ENCODE results near the gene PODXL2.

The PODXL2 gene

DNA sequence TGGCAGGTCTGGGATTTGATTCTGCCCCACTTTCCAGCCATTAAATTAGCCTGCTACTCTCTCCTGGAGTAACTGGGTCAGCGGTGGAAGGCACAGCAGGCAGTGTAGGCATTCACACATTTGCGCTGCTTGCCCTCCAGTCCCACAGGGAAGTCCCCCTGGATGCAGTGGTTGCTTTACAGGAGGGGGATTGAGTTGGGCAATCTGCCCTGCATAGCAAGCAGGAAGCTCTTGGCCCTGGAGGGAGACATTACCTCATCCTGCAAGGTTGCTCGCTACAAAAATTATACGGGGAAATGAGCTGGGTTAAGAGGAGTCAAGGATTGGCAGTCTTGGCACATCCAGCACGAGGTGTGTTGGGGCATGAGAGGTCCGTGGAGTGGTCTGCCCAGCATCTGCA lies 16.0 kb upstream of the PODXL2 start:
- DNase-seq (ENCODE audit: insufficient read length, low spot score) (no peak), FAIRE-seq (no peak)
- TF ChIP-seq POLR2A (IDR thresholded peaks at IDR 0.05; ENCODE audit: low read depth, low read length) = no peak

DNA sequence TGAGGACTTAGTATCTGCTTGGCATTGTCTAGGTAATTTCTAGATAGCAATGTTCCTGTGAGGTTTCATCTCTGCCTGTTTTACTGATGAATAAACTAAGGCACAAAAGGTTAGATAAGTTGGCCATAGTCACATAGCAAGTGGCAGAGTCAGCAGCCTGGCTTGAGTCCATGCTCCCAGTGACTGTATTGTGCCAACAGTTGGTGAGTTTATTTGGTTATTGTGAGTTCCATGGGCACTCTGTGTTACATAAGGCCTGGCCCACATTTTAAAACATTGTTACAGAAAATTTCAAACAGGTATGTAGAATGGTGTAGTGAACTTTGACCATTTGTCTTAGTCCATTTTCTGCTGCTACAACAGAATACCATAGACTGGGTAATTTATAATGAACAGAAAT lies 15.6 kb upstream of the PODXL2 start:
- no peak for TF ChIP-seq POLR2A (IDR thresholded peaks at IDR 0.05; ENCODE audit: low read depth, low read length)
- no peak for DNase-seq (ENCODE audit: insufficient read length, low spot score)
- no peak for FAIRE-seq

DNA sequence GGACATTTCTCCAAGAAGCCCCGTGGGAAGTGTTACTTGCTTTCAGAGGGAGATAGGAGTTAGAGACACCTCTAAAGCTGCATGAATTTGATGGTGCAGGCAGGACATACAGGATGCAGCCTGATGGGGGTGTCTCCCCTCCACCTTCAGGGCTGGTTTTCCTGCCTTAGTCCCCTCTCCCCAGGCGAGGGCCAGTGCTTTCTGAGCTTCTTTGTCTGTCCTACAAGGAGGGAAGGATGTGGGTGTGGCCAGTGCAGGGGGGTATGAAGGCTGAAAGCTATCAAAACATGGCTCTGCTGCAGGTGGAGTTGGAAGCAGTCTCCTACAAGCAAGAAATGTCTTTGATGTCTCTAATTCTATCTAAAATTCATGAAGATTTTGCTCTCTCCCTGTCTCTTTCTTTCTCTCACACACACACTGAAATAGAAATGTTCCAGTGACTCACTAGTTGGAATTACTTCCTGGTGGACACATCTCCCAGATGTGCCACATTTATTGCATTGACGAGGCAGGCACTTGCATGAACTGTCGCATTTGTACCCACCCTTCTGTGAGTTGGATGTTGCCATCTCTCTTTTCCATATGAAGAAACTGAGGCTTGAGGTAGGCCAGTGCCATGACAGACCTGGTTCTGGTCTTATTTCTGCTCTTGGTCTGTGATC lies 13.9 kb upstream of the PODXL2 start:
- no peak for DNase-seq (ENCODE audit: insufficient read length, low spot score)
- no peak for TF ChIP-seq POLR2A (IDR thresholded peaks at IDR 0.05; ENCODE audit: low read depth, low read length)
- no peak for FAIRE-seq

DNA sequence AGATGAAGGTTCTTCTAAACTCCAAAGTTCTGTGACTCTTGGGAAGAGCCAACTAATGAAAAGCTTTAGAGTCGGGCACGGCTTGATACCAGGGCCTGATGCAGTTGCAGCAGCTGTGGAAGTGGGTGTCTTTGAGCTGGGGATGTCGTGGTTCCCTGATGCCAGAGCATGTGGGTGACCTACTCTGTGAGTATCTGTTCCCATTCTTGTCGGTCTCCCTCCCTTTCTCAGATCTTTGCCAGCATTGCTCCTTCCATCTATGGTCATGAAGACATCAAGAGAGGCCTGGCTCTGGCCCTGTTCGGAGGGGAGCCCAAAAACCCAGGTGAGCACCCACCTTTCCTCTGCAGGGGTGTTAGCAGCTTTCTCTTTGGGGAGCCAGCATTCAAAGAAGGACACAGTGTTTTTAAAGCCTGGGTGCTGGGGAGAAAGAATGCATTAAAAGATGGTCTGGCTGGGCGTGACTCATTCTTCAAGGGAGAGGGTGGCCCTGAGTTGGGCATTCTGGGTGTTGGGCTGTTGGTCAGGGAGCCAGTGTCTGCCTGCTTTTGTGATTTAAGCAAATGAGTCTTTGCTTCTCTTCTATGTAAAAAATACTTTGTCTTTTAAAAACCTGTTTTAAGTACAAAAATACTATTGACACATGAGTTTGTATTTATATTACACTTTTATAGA lies 13.2 kb upstream of the PODXL2 start:
- FAIRE-seq (no peak), DNase-seq (ENCODE audit: insufficient read length, low spot score) (no peak)
- TF ChIP-seq POLR2A (IDR thresholded peaks at IDR 0.05; ENCODE audit: low read depth, low read length) = no peak

DNA sequence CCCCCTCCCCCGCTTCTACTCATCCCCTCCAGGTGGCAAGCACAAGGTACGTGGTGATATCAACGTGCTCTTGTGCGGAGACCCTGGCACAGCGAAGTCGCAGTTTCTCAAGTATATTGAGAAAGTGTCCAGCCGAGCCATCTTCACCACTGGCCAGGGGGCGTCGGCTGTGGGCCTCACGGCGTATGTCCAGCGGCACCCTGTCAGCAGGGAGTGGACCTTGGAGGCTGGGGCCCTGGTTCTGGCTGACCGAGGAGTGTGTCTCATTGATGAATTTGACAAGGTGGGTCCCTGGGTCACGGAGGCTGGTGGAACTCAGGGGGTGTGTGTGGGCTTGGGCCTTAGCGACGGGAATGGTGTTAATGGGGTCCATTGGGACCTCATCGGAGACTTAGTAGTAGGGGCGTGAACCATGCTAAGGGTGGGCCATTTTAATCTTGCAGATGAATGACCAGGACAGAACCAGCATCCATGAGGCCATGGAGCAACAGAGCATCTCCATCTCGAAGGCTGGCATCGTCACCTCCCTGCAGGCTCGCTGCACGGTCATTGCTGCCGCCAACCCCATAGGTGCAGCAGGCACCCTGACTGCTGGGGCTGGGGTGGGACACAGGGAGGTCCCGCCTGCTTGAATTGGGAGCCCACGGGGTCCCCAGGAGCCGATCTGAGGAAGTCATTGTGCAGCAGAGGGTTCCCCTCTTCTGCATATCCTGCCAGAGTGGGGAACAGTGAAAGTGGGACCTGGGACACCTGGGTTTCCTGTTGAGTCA lies 12.0 kb upstream of the PODXL2 start:
- DNase-seq (ENCODE audit: insufficient read length, low spot score) (no peak), FAIRE-seq (no peak)
- no peak for TF ChIP-seq POLR2A (IDR thresholded peaks at IDR 0.05; ENCODE audit: low read depth, low read length)

DNA sequence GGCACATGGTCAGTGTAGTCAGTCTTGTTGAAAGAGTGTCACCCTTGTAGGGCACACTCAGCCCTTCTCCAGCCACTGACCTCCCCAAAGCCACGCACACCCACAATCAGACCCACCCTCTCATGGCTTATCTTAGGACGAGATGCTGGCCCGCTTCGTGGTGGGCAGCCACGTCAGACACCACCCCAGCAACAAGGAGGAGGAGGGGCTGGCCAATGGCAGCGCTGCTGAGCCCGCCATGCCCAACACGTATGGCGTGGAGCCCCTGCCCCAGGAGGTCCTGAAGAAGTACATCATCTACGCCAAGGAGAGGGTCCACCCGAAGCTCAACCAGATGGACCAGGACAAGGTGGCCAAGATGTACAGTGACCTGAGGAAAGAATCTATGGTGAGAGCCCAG lies 10.1 kb upstream of the PODXL2 start:
- FAIRE-seq = no peak
- no peak for TF ChIP-seq POLR2A (IDR thresholded peaks at IDR 0.05; ENCODE audit: low read depth, low read length)

DNA sequence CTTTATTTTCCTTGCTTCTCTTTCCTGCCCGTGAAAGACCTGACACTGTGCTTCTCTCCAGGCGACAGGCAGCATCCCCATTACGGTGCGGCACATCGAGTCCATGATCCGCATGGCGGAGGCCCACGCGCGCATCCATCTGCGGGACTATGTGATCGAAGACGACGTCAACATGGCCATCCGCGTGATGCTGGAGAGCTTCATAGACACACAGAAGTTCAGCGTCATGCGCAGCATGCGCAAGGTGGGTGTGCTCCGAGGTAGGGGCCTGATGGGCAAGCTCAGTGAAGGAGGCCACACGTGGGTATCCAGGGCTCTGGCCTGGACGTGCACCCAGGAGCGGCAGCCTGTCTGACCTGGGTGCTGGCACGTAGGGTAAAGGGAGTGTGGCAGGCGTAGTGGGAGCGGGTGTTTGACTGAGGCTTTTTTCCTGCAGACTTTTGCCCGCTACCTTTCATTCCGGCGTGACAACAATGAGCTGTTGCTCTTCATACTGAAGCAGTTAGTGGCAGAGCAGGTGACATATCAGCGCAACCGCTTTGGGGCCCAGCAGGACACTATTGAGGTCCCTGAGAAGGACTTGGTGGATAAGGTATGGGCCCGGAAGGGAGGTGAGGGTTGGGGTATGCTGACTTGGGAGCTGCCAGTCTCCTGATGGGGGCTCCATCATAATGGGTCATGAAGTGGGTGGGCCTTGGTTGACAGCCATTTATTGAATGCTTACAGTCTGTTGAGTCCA lies 8.2 kb upstream of the PODXL2 start:
- FAIRE-seq = no peak
- DNase-seq (ENCODE audit: insufficient read length, low spot score) = no peak
- TF ChIP-seq POLR2A (IDR thresholded peaks at IDR 0.05; ENCODE audit: low read depth, low read length) = no peak

More for the DNA sequence above, 10.1 kb upstream of the PODXL2 start:
- no peak for DNase-seq (ENCODE audit: insufficient read length, low spot score)

DNA sequence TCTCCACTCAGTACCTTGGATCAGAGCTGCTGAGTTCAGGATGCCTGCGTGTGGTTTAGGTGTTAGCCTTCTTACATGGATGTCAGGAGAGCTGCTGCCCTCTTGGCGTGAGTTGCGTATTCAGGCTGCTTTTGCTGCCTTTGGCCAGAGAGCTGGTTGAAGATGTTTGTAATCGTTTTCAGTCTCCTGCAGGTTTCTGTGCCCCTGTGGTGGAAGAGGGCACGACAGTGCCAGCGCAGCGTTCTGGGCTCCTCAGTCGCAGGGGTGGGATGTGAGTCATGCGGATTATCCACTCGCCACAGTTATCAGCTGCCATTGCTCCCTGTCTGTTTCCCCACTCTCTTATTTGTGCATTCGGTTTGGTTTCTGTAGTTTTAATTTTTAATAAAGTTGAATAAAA lies 7.0 kb upstream of the PODXL2 start:
- DNase-seq (ENCODE audit: insufficient read length, low spot score) = no peak
- FAIRE-seq = no peak
- no peak for TF ChIP-seq POLR2A (IDR thresholded peaks at IDR 0.05; ENCODE audit: low read depth, low read length)

DNA sequence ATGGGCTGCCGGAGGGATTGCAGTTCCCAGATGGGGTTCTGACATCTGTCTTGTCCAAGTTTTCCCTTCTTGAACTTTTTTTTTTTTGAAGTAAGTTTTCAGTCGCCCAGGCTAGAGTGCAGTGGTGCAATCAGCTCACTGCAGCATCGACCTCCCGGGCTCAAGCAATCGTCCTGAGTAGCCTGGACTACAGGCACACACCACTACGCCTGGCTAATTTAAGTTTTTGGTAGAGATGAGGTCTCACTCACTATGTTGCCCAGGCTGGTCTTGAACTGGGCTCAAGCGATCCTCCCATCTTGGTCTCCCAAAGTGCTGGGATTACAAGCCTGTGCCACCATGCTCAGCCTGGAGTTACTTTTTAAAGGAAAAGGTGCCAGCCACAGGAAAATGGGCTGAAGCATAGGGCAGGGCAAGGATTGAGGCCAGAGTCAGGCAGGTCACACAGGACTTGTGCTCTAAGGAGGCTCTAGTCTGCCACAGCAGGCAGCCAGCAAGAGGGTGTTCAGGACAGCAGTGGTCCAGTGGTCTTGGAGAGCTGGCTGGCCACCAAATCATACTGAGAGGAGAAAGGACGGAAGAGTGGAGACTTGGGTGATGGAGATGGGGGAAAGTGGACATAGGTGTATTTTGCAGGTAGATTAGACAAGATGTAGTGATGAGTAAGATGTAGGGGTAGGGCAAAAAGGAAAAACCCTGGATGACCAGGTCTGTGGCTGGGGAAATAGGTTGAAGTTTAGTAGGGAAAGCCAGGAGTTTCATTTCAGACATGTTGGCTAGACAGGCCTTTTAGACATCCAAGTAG lies 6.0 kb upstream of the PODXL2 start:
- DNase-seq (ENCODE audit: insufficient read length, low spot score) = no peak
- FAIRE-seq = no peak
- TF ChIP-seq POLR2A (IDR thresholded peaks at IDR 0.05; ENCODE audit: low read depth, low read length) = no peak

DNA sequence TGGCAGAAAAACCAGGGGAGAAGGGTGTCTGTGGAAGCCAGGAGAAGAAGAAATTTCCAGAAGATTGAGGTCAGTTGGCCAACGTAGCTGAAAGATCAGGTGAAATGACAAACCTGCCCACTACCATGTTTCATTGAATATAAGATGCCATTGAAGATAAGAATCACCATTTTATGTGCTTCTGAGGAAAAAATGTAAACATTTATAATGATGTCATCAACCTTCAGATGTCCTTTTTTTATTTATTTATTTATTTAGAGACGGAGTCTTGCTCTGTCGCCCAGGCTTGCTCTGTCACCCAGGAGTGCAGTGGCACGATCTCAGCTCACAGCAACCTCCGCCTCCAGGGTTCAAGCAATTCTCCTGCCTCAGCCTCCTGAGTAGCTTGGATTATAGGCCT lies 4.9 kb upstream of the PODXL2 start:
- FAIRE-seq (no peak), DNase-seq (ENCODE audit: insufficient read length, low spot score) (no peak)
- TF ChIP-seq POLR2A (IDR thresholded peaks at IDR 0.05; ENCODE audit: low read depth, low read length) = no peak

DNA sequence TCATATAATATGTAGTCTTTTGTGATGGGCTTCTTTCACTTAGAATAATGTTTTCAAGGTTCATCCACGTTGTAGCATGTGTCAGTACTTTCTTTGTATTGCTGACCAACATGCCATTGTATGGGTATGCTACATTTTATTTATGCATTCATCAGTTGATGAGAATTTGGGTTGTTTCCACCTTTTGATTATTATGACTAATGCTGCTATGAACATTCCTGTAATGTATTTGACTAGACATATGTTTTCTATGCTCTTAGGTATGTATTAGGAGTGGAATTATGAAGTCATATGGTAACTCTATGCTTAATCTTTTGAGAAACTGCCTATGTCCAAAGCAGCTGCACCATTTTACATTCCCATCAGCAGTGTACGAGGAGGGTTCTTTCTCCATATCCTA lies 3.2 kb upstream of the PODXL2 start:
- DNase-seq (ENCODE audit: insufficient read length, low spot score) = no peak
- FAIRE-seq = no peak
- no peak for TF ChIP-seq POLR2A (IDR thresholded peaks at IDR 0.05; ENCODE audit: low read depth, low read length)

DNA sequence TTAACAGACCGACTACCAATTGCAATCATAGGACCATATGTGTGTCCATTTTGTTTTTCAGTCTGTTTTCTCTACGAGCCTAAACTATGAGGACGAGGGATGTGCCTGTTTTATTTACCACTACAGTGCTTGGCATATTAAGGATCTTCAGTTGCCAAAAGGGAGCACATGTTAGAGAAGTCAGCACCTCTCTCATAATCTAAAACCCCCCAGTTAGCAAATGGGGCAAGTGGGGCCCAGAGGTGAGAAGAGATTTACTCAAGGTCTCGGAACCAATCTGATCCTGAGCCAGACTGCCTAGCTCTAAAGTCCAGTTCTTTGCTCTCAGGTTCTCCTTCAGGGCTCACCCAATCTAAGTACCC lies 578 bp upstream of the PODXL2 start:
- no peak for TF ChIP-seq POLR2A (IDR thresholded peaks at IDR 0.05; ENCODE audit: low read depth, low read length)
- DNase-seq (ENCODE audit: insufficient read length, low spot score) = no peak
- FAIRE-seq = no peak
